T-helper 2 cell treated with Interferon-gamma antibody and Interleukin-4, amounts not matched to agents 5 μg/mL and 100 μg/mL, for 36 hours (primary cell): Measurements from ENCODE around the gene MANBA.

ENCODE experiments used
- DNase-seq: peaks from one replicate; pipeline ENCODE4 v3.0.0; 2021; ENCODE audit warnings: low spot score
- H3K27ac Mint-ChIP-seq: one replicate; pipeline ENCODE4 v1.8.0; 2021; ENCODE audit warnings: mild to moderate bottlenecking, mixed read lengths
- H3K27me3 Mint-ChIP-seq: one replicate; pipeline ENCODE4 v1.8.0; 2021; ENCODE audit warnings: low read depth, mixed read lengths
- H3K36me3 Mint-ChIP-seq: one replicate; pipeline ENCODE4 v1.8.0; 2021; ENCODE audit warnings: low read depth, mixed read lengths
- H3K4me1 Mint-ChIP-seq: one replicate; pipeline ENCODE4 v1.8.0; 2021; ENCODE audit warnings: low read depth, mixed read lengths
- H3K4me3 Mint-ChIP-seq: one replicate; pipeline ENCODE4 v1.8.0; 2022; ENCODE audit warnings: mild to moderate bottlenecking, moderate library complexity, mixed read lengths
- H3K9me3 Mint-ChIP-seq: one replicate; pipeline ENCODE4 v1.8.0; 2021; ENCODE audit warnings: mixed read lengths

The MANBA gene

DNA sequence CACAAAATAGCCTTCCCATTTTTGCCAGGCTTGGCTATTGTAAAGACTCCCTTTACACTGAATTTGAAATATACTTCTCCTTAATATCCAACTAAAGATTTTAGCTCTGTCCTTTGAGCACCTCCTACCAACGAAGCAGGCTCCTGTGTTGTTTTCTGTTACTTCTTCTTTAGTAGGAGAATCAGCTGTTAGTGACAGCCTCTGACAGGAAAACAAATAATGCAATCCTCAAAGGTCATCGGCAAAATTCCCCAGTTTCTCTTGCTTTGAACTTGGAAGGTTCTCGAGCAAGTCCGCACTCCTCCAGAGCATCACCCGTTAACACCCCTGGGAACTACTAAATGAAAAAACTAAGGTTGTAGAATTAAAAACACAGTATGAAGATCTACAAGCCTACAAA lies 66.9 kb downstream of the MANBA start:
- peaks cover 14% of the 10 kb centered on the region for H3K36me3 Mint-ChIP-seq
- no peaks in the 10 kb centered on the region for H3K4me1 Mint-ChIP-seq
- no peaks in the 10 kb centered on the region for H3K27me3 Mint-ChIP-seq
- no peak overlapping the region for H3K4me3 Mint-ChIP-seq
- no peak for DNase-seq
- no peak overlapping the region for H3K27ac Mint-ChIP-seq
- no peaks in the 10 kb centered on the region for H3K9me3 Mint-ChIP-seq

DNA sequence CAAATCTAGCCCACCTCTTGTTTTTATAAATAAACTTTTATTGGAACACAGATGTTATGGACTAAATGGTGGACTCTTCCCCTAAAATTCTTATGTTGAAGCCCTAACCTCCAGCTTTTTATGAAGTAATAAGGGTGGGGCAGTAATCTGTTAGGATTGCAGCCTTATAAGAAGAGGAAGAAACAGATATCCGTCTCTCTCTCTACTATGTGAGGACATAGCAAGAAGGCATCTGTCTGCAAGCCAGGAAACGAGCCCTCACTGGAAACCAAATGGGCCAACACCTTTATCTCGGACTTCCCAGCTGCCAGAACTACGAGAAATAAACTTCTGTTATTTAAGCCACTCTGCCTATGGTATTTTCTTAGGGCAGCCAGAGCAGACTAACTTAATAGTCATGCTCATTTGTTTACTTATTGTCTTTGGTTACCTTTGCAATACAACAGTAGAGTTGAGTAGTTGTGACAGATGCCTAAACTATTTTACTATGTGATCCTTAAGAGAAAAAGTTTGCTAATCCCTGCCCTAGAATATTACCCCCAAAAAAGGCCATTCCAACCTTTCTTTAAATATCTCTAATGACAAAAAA lies 67.4 kb downstream of the MANBA start:
- H3K36me3 Mint-ChIP-seq, result peaks cover 14% of the 10 kb centered on the region
- H3K27ac Mint-ChIP-seq, result no peak overlapping the region
- H3K27me3 Mint-ChIP-seq, result no peaks in the 10 kb centered on the region
- no peak overlapping the region for H3K4me3 Mint-ChIP-seq
- no peaks in the 10 kb centered on the region for H3K9me3 Mint-ChIP-seq
- H3K4me1 Mint-ChIP-seq, result no peaks in the 10 kb centered on the region
- no peak for DNase-seq

DNA sequence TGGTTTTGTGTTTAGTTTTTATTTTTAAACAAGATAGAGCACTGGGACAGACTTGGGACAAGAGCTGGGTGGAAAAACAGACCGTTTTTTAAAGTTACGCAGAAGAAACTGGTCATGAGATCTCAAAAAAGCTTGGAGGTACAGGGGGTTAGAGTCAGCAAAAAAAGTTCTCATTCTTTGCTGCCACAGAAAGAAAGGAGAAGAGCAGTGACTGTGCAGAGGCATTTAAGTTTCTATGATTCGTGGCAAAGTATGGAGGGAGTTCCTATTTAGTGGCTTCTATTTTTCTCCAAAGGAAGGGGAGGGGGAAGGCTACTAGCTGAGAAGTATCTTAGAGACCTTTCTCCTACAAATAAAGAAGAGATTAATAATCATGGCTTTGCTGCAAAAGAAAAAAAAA lies 68.3 kb downstream of the MANBA start:
- Mint-ChIP-seq H3K4me3 (no peak overlapping the region), H3K4me1 (no peaks in the 10 kb centered on the region), H3K36me3 (peaks cover 14% of the 10 kb centered on the region), H3K27ac (no peak overlapping the region), H3K9me3 (no peaks in the 10 kb centered on the region), H3K27me3 (no peaks in the 10 kb centered on the region)
- DNase-seq, result no peak

DNA sequence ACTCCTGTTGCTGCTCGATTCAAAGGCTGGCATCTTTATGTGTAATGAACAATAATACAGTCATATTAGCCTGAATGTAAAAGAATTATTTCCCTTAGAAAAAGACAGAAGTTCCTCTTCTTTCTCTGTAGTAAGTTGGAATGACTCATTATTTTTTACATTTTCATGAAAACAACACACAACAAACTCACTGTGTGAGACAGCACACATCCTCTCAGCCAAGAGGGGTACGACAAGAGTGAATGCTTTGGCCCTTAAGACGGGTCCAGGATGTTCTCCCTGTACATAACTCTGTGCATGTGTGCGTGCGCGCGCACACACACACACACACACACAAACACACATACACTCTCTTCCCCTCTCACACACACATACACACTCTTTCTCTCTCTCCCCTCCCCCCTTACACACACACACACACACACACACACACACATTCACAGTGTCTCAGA lies 72.8 kb downstream of the MANBA start:
- no peak for DNase-seq
- H3K4me1 Mint-ChIP-seq, result no peaks in the 10 kb centered on the region

DNA sequence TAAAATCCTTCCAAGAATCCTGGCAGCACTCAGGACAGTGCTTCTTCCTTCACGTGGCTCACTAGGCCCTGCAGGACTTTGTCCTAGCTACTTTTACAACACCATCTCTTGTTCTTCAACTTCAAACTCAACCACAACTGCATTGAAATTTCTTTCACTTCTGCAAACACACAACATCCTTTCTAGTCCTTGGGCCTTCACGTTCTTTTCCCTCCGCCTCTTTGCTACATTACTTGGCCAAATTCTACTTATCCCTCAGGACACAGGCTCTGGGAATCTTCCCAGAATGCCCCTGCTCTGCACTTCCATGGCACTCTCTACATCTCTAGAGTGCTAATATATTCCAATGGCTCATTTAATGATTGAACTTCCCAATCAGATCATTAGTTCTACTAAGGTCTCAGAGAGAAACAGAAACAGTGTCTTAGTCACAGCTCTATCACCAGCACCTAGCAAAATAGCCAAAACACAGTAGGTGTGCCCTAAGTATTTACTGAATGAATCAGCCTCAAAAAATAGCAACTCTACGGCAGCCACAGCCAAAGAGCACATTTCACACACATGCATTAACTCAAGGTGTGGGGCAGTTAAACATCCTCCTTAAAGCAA lies 73.3 kb downstream of the MANBA start:
- Mint-ChIP-seq H3K9me3 (no peaks in the 10 kb centered on the region), H3K4me3 (no peak overlapping the region), H3K4me1 (no peaks in the 10 kb centered on the region), H3K27me3 (no peaks in the 10 kb centered on the region), H3K36me3 (peaks cover 3% of the 10 kb centered on the region), H3K27ac (no peak overlapping the region)
- DNase-seq, result no peak

More for the DNA sequence above, 72.8 kb downstream of the MANBA start:
- Mint-ChIP-seq H3K27me3 (no peaks in the 10 kb centered on the region), H3K9me3 (no peaks in the 10 kb centered on the region), H3K4me3 (no peak overlapping the region), H3K36me3 (peaks cover 3% of the 10 kb centered on the region), H3K27ac (no peak overlapping the region)

DNA sequence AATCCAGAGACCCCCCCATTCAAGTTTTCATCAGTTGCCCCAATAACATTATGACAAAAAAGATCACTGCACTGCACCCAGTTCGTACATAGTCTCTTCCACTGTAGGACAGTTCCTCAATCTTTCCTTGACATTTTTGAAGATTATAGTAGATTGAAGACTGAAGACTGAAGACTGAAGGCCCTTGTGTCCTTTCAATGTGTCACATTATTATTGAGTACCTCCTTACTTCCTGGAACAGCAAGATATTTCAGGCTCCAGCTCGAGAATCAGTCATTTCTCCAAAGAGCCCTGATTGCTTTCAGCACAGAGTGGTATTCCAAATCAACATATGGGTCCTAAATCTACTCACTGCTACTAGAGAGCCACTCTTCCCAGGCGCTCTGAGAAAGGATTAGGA lies 75.0 kb downstream of the MANBA start:
- Mint-ChIP-seq H3K9me3 (no peaks in the 10 kb centered on the region), H3K27me3 (no peaks in the 10 kb centered on the region), H3K36me3 (peaks cover 4% of the 10 kb centered on the region), H3K4me3 (no peak overlapping the region), H3K4me1 (no peaks in the 10 kb centered on the region), H3K27ac (no peak overlapping the region)
- no peak for DNase-seq

DNA sequence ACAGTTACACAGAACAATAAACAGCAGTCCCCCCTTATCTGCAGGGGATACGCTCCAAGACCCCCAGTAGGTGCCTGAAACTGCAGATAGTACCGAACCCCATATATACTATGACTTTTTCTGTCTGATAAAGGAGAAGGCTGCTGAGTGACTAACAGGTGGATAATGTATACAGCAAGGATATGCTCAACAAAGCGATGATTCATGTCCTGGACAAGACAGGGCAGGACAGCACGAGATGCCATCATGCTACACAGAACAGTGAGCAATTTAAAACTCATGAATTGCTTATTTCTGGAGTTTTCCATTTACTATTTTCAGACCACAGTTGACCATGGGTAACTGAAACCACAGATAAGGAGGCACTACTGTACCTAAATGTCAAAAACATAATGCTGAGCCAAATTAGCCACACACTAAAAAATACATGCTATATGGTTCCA lies 76.1 kb downstream of the MANBA start:
- H3K27ac Mint-ChIP-seq, result no peak overlapping the region
- no peaks in the 10 kb centered on the region for H3K27me3 Mint-ChIP-seq
- no peak overlapping the region for H3K4me3 Mint-ChIP-seq
- H3K4me1 Mint-ChIP-seq, result no peaks in the 10 kb centered on the region
- no peak for DNase-seq
- no peaks in the 10 kb centered on the region for H3K9me3 Mint-ChIP-seq
- peaks cover 2% of the 10 kb centered on the region for H3K36me3 Mint-ChIP-seq

DNA sequence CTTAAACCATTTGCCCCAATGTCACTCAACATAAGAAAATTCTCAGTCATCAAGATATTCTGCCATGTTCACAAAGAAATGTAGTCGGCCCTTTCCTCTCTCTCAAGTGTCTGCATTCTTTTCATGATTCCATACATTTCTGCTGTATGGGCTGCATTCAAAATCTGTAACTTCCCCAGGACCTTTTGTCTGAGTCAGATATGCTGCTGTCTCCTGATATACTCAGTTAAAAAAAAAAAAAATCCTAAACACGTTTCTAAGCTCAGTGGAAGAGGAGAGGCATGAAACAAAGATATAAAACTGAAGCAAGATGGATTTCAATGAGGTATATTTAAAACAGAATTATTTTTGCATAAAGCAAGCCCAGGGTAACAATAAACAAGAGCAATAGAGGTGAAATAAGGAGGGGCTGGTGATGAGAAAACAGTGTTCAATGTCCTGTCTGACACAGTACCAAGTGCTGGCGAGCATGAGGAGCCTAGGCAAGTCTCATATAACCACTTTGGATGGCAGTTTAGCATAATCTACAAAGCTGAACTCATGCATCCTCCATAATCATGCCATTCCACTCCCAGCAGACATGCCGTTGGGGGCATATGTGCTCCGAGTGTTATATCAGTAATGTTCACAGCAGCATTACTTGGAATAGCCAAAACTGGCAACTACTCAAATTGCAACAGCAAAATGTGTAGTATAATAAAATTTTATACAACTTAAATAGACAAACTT lies 76.7 kb downstream of the MANBA start:
- no peak for DNase-seq
- Mint-ChIP-seq H3K4me1 (no peaks in the 10 kb centered on the region), H3K27ac (no peak overlapping the region), H3K9me3 (no peaks in the 10 kb centered on the region), H3K27me3 (no peaks in the 10 kb centered on the region), H3K4me3 (no peak overlapping the region), H3K36me3 (peaks cover 2% of the 10 kb centered on the region)

DNA sequence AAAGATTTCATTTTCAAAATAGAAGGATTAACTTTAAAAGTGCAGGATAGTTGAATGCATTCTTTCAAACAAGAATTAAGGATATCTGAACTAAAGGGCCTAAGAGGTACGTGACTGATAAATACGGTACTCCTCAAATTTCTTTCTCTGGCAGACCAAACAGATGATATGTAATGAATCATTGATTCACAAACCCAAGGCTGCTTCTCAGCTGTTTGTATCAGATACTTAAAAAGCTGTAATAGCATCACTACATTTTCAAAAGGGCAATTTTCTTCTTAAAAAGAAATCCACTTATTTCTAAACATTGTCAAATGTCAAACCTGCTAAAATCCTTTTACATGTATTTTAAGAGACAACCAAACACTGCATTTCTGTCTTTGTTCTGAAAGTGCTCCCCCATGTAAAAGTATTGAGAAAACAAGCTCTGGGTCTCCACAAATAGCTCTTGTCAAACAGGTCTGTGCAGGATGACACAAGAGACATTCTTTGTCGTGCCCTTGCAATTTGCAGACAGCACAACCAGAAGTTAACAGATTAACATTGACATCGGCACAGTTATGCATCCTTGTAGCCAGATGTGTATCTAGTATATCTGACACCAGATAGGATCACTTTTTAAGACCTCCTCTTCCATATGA lies 82.0 kb downstream of the MANBA start:
- H3K27ac Mint-ChIP-seq, result no peak overlapping the region
- H3K4me3 Mint-ChIP-seq, result no peak overlapping the region
- H3K4me1 Mint-ChIP-seq, result peaks cover 6% of the 10 kb centered on the region
- DNase-seq, result no peak
- H3K27me3 Mint-ChIP-seq, result no peaks in the 10 kb centered on the region
- H3K9me3 Mint-ChIP-seq, result no peaks in the 10 kb centered on the region
- H3K36me3 Mint-ChIP-seq, result peaks cover 2% of the 10 kb centered on the region

DNA sequence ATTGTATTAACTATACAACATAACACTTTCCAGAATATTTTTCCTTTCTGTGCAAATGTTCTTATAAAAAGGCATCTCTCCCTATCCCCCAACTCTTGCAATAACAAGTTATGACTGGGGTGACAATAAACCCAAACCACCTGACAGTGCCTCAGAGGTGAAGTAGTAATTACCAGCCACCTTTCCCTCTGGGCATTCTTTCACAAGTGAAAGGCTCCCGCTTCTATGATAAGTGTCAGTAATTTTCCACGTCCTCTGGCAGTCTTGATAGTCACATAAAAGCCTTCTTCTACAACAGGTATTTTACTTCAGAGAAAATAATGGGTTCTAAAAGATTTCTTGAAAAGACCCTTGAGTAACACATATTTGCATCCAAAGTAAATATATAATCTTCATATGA lies 82.7 kb downstream of the MANBA start:
- Mint-ChIP-seq H3K36me3 (peaks cover 2% of the 10 kb centered on the region), H3K9me3 (no peaks in the 10 kb centered on the region), H3K27me3 (no peaks in the 10 kb centered on the region), H3K27ac (no peak overlapping the region), H3K4me3 (no peak overlapping the region), H3K4me1 (peaks cover 6% of the 10 kb centered on the region)
- DNase-seq, result no peak

DNA sequence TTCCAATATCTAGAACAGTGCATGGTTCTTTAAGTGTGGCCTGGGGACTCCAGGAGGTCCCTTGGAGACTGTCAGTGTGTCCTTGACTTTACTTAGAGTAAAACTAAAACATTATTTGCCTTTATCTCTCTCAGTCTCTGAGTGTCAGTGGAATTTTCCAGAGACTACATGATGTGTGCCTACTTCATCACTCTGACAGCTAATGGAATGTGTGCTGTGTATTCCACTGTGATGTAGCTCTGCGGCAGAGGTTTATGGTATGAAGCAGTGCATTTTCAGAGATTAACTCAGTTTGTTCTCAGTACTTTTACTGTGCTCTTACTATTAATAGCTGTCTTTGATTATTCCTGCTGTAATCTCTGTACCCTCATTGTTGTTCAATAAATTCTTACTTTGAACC lies 85.6 kb downstream of the MANBA start:
- Mint-ChIP-seq H3K4me3 (no peak overlapping the region), H3K27me3 (no peaks in the 10 kb centered on the region), H3K36me3 (no peaks in the 10 kb centered on the region), H3K4me1 (peaks cover 6% of the 10 kb centered on the region), H3K9me3 (no peaks in the 10 kb centered on the region), H3K27ac (no peak overlapping the region)
- no peak for DNase-seq

DNA sequence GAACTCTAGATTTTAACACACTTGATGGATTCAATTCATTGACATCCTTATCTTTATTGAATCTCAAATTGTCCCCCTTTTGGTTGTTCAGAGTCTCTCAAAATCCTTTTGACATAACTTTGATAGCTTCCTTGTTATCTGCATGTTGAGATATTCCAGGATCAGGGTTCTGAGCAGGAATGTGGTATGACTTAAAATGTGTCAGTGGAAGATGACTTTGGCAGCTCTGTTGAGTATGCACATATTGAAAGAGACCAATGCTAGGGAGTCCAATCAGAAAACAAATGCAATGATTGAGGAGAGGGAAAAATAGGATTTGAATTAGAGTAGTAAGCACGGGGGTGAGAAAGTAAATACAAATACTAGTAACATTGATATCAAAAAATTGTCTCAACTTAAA lies 93.8 kb downstream of the MANBA start:
- no peaks in the 10 kb centered on the region for H3K27me3 Mint-ChIP-seq
- no peaks in the 10 kb centered on the region for H3K9me3 Mint-ChIP-seq
- peaks cover 1% of the 10 kb centered on the region for H3K4me1 Mint-ChIP-seq
- no peak for DNase-seq
- H3K36me3 Mint-ChIP-seq, result peaks cover 8% of the 10 kb centered on the region
- H3K27ac Mint-ChIP-seq, result no peak overlapping the region
- no peak overlapping the region for H3K4me3 Mint-ChIP-seq

DNA sequence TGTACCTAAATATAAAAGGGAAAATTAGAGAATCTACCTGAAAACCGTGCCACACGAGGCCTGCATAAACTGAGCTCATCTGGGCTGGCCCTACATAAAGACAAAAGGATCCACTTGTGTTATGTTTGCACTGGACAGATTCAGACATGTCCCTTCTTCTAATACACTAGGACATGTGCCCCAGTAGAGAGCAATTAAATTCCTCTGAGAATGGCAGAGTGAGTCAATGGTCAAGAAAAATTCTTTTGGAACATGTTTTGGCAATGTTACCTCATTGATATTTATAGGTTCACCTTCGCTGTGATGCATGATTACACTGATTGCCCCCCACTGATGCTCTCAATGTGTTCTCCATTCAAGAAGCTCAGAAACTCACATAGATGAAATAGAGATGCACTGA lies 95.2 kb downstream of the MANBA start:
- Mint-ChIP-seq H3K4me3 (no peak overlapping the region), H3K36me3 (peaks cover 8% of the 10 kb centered on the region), H3K27me3 (no peaks in the 10 kb centered on the region), H3K27ac (no peak overlapping the region), H3K9me3 (no peaks in the 10 kb centered on the region), H3K4me1 (peaks cover 1% of the 10 kb centered on the region)
- no peak for DNase-seq

DNA sequence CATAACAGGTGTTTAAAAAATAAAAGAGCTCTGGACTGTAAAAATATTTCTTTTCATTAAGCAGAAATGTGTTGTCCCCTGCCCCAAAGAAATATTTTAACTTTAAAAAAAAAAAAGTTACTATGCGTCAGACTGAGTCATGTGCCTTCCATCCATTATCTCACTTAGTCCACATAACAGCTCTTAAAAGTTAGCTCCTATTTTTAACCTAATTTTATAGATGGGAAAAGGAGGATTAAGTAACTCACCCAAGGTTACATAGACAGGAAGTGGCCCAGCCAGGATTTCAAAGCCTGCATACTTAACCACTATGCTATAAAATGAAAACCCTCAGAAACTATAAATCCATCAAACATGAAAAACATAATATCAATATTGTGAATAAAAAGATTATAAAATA lies 97.7 kb downstream of the MANBA start:
- H3K9me3 Mint-ChIP-seq, result no peaks in the 10 kb centered on the region
- no peak overlapping the region for H3K4me3 Mint-ChIP-seq
- H3K4me1 Mint-ChIP-seq, result peaks cover 1% of the 10 kb centered on the region
- no peak for DNase-seq
- H3K36me3 Mint-ChIP-seq, result peaks cover 4% of the 10 kb centered on the region
- no peaks in the 10 kb centered on the region for H3K27me3 Mint-ChIP-seq
- no peak overlapping the region for H3K27ac Mint-ChIP-seq
